ENCODE data around the gene GCN1.

DNA sequence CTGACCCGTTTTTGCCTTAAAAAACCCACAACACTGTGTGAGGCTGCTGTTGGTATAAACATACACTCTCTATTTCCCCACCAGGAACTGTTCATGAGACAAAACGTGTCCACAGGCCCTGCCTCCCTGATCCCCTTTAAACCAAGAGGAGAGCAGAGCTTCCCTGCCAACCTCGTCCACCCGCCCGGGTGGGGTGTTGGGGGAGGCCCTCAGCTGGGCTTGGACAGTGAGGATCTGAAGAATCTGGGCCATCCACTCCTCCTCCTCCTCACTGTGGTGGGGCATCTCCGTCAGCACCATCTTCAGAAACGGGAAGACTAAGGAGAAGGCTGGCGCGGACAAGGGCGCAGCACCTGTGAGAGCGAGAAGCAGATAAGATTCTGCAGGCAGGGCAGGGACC lies 36.8 kb downstream of the GCN1 start:
- TF ChIP-seq, protein P1, sequence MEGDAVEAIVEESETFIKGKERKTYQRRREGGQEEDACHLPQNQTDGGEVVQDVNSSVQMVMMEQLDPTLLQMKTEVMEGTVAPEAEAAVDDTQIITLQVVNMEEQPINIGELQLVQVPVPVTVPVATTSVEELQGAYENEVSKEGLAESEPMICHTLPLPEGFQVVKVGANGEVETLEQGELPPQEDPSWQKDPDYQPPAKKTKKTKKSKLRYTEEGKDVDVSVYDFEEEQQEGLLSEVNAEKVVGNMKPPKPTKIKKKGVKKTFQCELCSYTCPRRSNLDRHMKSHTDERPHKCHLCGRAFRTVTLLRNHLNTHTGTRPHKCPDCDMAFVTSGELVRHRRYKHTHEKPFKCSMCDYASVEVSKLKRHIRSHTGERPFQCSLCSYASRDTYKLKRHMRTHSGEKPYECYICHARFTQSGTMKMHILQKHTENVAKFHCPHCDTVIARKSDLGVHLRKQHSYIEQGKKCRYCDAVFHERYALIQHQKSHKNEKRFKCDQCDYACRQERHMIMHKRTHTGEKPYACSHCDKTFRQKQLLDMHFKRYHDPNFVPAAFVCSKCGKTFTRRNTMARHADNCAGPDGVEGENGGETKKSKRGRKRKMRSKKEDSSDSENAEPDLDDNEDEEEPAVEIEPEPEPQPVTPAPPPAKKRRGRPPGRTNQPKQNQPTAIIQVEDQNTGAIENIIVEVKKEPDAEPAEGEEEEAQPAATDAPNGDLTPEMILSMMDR (IDR thresholded peaks at IDR 0.05): no peak
- no peak for TF ChIP-seq POLR2A (IDR thresholded peaks at IDR 0.05)
